NCI-H524 treated with DMSO at 0.1 percent for 48 hours (cell line): ENCODE data around the gene CREBL2.
"Not testable (repeated sequence)": the region's sequence is repeated elsewhere in the genome, so short reads cannot be mapped to it uniquely, and the experiment has no call there.

Experiments
- DNase-seq: peaks from one replicate; lab custom pipeline; 2025; lab: John Stamatoyannopoulos, UW

The CREBL2 gene

GRCh38 chr12:12639995-12640394, 28.3 kb downstream of the CREBL2 start:
- not testable (repeated sequence) for DNase-seq

- DNase-seq = no peak
Measured at GRCh38 chr12:12641650-12642049, 30.0 kb downstream of the CREBL2 start.

GRCh38 chr12:12642916-12643315, 31.2 kb downstream of the CREBL2 start:
- DNase-seq = no peak

- DNase-seq = no peak
Measured at GRCh38 chr12:12645485-12645884, 33.8 kb downstream of the CREBL2 start.

GRCh38 chr12:12645968-12646367, 34.3 kb downstream of the CREBL2 start:
- DNase-seq = not testable (repeated sequence)

- DNase-seq = no peak
Measured at GRCh38 chr12:12646483-12647072, 34.9 kb downstream of the CREBL2 start.

- DNase-seq = no peak
Measured at GRCh38 chr12:12648284-12648683, 36.6 kb downstream of the CREBL2 start.

DNA sequence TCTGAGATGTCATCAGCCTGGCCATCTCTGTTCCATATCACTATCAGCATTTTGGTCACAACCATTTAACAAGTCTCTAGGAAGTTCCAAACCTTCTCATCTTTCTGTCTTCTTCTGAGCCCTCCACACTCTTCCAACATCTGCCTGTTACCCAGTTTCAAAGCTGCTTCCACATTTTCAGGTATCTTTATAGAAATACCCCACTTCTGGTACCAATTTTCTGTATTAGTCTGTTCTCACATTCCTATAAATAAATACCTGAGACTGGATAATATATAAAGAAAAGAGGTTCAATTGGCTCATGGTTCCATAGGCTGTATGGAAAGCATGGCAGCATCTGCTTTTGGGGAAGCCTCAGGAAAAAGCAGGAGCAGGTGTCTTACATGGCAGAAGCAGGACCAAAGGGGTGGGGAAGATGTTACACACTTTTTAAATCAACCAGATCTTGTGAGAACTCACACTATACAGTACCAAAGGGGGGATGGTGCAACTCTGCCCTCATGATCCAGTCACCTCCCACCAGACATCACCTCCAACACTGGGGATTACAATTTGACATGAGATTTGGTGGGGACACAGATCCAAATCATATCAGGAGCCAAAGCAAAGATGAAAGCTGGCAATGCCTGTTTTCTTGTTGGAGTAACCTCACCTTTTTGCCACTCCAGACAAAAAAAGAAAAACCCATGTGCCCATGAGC, 37.4 kb downstream of the CREBL2 start:
- DNase-seq = no peak

DNA sequence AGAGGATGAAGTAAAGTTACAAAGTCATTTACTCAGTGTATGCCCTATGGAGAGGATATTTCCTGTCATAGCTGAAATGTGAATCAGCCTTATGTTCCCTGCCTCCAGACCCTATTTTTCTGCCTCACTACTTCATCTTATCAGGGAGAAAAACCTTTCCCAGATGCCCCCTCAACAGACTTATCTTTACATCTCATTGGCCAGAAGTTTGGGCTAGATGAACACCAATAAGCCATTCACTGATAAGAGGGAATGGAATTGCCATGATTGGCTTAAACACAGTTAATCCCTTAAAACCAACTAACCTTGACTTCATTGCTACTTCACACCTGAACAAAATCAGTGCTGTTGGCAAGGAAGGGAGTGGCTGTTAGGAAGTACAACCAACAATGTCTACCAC, 40.1 kb downstream of the CREBL2 start:
- DNase-seq = no peak

DNA sequence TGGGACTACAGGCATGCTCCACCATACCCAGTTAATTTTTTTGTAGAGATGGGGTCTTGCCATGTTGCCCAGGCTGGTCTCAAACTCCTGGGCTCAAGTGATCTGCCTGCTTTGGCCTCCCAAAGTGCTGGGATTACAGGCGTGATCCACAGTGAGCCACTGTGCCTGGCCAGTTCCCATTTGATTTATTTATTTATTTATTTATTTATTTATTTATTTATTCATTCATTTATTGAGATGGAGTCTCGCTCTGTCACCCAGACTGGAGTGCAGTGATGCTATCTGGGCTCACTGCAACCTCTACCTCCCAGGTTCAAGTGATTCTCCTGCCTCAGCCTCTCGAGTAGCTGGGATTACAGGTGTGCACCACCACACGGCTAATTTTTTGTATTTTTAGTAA, 41.0 kb downstream of the CREBL2 start:
- DNase-seq = not testable (repeated sequence)

- no peak for DNase-seq
Measured at GRCh38 chr12:12653922-12654321, 42.2 kb downstream of the CREBL2 start.

DNA sequence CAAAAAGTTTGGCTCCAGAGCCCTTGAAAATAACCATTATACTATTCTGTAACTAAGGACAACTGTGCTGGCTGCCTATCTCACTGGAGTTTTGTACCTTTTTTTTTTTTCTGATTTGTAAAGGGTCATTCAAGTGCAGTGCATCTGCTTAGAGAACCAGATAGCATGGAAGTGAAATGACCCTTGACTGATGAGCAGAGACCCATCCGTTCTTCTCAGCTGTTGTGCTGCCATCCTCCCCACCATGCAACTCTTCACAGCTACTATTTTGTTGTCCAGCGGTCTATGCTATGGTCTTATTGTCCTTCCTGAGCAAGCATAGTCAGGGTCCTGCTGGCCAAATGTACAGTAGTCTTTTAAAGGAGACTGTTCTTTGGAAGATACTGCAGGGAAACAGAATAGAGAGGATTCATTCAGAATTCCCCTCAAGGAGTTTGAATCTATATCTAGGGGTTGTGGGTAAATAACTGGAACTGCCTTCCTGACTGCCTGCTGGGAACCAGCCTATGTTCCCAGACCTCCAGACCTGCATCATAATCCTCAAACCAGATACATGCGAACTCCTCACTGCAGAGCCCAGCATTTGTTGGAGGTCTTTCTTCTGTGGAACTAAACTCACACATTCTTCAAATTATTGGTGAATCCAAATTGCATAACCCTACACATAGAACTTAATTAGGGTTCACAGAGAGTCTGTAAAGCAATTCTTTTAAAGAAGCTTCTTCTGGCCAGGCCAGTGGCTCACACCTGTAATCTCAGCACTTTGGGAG, 43.2 kb downstream of the CREBL2 start:
- no peak for DNase-seq

DNA sequence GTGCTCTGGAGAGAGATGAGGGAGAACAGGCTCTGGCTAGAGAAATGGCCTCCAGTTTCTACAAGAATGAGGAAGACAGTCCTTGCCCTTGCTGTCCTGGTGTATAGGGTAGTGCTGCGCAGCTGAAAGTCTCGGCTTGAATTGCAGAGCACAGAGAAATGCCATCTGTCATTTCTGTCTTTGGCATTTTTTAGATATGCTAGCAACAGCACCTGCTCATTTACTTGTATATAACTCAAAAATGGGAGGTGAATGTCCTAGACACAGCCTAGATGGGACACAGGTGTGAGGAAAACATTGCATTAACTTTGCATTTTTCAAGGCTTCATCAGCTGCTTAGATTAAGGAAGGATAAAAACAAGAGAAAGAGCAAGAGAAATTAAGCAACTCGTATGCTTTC, 48.5 kb downstream of the CREBL2 start:
- DNase-seq = no peak

DNA sequence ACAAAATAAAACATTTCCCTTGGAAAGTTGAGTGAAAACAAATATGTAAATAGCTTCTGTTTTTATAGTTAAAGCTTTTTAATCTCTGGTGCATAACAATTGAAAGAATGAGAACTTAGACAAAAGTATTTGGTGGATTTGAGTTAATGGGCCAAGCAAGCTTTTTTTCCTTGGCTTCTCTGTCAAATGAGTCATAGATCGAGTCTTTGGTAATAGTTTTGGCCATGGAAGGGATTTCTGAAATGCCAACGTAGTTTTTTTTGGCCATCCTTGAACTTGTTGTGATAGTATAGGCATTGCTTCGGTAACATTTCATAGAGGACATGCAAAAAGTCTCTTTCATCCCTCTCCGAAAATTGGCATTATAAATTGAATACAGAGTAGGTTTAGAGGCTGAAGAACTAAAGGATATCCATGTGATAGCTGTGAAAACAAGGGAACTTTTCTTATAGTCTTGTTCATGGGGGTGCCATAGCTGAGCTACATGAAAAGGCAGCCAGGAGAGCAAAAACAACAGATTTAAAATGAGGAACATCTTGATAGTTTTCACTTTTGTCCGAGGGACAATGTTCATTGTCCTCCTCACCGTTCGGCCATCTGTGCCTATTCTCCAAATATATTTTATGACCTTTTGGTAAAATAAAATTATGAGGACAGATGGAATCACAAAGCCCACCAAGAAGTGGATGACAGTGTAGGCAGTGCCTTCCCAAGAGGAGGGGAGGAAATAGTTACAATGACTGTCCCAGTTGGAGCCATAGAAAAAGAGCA, 49.6 kb downstream of the CREBL2 start:
- DNase-seq = no peak

GRCh38 chr12:12663644-12664294, 52.1 kb downstream of the CREBL2 start:
- no peak for DNase-seq

DNA sequence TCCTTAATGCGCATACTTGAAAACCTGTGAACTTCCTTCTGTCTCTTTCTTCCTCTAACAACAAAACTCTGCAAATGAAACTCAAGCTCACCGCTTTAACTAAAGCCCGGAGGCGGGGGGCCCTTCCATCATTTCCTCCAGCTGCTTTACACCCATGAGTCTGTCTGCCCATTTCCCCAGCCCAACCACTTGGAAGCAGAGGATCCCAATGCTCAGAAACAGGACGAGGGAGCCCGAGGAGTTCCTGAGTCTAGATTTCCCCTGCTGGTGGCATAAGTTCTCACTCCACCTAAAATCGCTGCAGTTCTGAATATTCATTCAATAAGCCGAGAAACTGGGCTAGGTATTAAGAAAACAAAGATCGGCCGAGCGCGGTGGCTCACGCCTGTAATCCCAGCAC, 53.5 kb downstream of the CREBL2 start:
- DNase-seq = no peak

GRCh38 chr12:12668005-12668404, 56.3 kb downstream of the CREBL2 start:
- DNase-seq = no peak

DNA sequence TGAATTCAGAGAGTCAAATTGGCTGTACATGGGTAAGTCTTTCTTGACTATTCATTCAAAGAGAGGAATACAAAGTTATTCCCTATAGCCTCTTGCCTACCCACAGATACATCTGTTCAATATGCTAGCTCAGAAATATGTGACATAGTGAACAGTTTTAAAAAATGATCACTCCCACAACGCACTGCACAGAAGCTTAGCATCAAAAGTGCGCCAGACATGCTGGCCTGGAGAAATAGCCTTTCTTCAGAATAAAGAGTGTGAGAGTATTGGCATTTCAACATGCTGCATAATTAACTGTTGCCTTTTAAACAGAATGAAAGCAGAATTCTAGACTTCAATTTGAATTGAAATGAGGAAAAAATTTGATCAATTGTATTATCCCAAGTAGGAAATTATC, 57.3 kb downstream of the CREBL2 start:
- no peak for DNase-seq

DNA sequence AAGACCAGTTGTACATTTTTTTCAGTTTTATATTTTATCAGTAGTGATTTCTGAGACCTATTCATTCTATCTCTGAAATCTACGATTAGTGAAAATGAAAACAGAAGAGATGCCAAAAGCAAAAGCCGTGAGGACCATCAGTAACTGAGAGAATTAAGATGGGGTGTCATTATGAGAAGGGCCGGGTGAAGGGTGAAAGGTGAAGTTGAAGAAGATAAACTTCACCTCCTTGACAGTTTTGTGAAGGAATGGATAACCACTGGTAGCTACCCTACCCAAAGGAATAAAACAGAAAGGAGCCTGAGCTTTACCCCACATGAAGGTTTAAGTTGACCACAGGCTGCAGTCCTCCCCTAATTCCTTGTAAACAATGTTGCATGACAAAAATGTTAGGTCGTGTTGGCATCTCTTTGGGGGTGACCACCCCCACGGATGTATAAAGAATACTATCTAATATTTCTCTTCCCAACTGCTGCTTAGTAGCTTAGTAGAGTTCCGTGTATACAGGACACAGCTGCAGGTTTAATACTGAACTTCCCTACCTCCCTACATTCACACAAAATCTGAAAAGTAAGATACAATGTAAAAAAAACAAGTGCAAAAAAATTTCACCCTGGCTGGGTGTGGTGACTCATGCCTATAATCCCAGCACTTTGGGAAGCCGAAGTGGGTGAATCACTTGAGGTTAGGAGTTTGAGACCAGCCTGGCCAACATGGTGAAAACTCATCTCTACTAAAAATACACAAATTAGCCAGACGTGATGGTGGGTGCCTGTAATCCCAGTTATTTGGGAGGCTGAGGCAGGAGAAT, 60.4 kb downstream of the CREBL2 start:
- DNase-seq = no peak

- no peak for DNase-seq
Measured at GRCh38 chr12:12673296-12673695, 61.6 kb downstream of the CREBL2 start.

DNA sequence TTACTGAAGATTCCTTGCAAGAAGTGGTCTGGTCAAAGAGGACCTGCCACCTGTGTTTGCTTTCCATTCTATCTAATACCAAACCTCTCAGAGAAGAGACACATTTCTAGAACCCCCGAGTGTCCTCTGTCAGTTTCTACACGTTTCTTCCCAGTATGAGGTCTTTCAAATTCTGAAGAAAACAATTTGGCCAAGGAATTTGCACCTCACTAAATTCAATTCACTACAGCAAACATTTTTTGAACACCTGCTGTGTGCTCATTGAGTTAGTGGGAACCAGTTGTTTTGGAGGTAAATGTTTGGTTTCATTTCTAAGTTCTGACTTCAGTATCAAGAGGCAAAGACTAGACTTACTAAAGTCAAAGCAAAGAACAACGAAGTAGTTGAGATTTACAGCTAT, 64.9 kb downstream of the CREBL2 start:
- DNase-seq = no peak
